ENCODE measurements around the gene MAGEA2. TPM values are rescaled to one million over a fixed set of nuclear protein-coding genes. Genes with fewer than 3 reads are reported as not detected.
"Not testable (repeated sequence)": the region's sequence is repeated elsewhere in the genome, so short reads cannot be mapped to it uniquely, and the experiment has no call there.

MAGEA2 gene
- total and polyA plus RNA-seq, 8 donors, result not detected

DNA sequence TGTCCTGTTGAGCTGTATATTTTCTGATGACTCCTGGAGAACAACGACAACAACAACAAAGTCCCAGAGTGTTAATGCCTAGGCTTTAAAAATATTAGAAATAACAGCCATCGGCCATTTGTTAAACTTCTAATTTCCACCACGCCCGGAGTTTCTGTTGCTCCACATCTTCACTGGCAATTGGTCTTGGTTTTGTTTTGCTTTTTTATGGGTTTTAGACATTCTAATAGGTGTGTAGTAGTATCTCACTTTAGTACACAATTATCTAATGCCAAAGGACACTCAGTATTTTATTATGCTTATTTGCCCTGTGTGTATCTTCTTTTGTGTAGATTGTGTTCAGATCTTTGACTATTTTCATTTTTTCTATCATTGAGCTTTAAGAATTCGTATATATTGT lies 15.1 kb downstream of the MAGEA2 start:
- WGBS, 5 donors, result 76 to 90% (median 81%) methylated on average over 5 of the region's 5 CpGs
- Histone ChIP-seq H3K4me1 (no peaks in the 10 kb centered on the region), H3K36me3 (no peaks in the 10 kb centered on the region), H3K27ac (no peak overlapping the region), H3K4me3 (no peak overlapping the region), H3K27me3 (no peaks in the 10 kb centered on the region), H3K9me3 (no peaks in the 10 kb centered on the region)
- intact Hi-C loops (cut with DNase I; ENCODE audit: low total_unique reads), result no loop called here
- TF ChIP-seq POLR2AphosphoS5 (IDR thresholded peaks at IDR 0.05) (no peak), EP300 (IDR thresholded peaks at IDR 0.05) (no peak), CTCF (IDR thresholded peaks at IDR 0.05) (no peak), POLR2A (IDR thresholded peaks at IDR 0.05) (no peak)
- DNase-seq, result no peak

- intact Hi-C loops (cut with DNase I; ENCODE audit: low total_unique reads); DNase-seq: not testable (repeated sequence)
These were observed 17.1 kb downstream of the MAGEA2 start for GRCh38 chrX:152736528-152736927.

GRCh38 chrX:152735860-152736511 lies 17.7 kb downstream of the MAGEA2 start:
- Histone ChIP-seq H3K4me3 (no peak overlapping the region), H3K4me1 (no peaks in the 10 kb centered on the region), H3K36me3 (no peaks in the 10 kb centered on the region), H3K27ac (no peak overlapping the region), H3K9me3 (no peaks in the 10 kb centered on the region), H3K27me3 (no peaks in the 10 kb centered on the region)
- 60 to 96% (median 91%) methylated on average over 1 to 12 of the region's 12 CpGs for WGBS, 5 donors
- TF ChIP-seq POLR2AphosphoS5 (IDR thresholded peaks at IDR 0.05) (no peak), POLR2A (IDR thresholded peaks at IDR 0.05) (no peak)
- intact Hi-C loops (cut with DNase I; ENCODE audit: low total_unique reads), result no loop called here
- DNase-seq, result no peak

More at GRCh38 chrX:152736528-152736927, 17.1 kb downstream of the MAGEA2 start:
- not testable (repeated sequence) for H3K4me3 ChIP-seq, H3K27me3 ChIP-seq, H3K36me3 ChIP-seq, H3K27ac ChIP-seq, H3K9me3 ChIP-seq, H3K4me1 ChIP-seq
- 79 to 93% (median 87%) methylated on average over 9 to 12 of the region's 12 CpGs for WGBS, 5 donors

DNA sequence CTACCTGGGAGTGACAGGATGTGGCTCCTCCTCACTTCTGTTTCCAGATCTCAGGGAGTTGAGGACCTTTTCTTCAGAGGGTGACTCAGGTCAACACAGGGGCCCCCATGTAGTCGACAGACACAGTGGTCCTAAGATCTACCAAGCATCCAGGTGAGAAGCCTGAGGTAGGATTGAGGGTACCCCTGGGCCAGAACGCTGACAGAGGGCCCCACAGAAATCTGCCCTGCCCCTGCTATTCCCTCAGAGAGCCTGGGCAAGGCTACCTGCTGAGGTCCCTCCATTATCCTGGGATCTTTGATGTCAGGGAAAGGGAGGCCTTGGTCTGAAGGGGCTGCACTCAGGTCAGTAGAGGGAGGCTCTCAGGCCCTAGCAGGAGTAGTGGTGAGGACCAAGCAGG lies 18.5 kb downstream of the MAGEA2 start:
- 52 to 89% (median 75%) methylated on average over 1 to 2 of the region's 2 CpGs for WGBS, 5 donors
- intact Hi-C loops (cut with DNase I; ENCODE audit: low total_unique reads), result no loop called here
- Histone ChIP-seq H3K4me3 (no peak overlapping the region), H3K27ac (no peak overlapping the region), H3K4me1 (no peaks in the 10 kb centered on the region), H3K9me3 (no peaks in the 10 kb centered on the region), H3K27me3 (no peaks in the 10 kb centered on the region), H3K36me3 (no peaks in the 10 kb centered on the region)
- no peak for TF ChIP-seq CTCF (IDR thresholded peaks at IDR 0.05)
- TF ChIP-seq POLR2AphosphoS5 (IDR thresholded peaks at IDR 0.05), result no peak
- TF ChIP-seq EP300 (IDR thresholded peaks at IDR 0.05), result no peak
- no peak for TF ChIP-seq POLR2A (IDR thresholded peaks at IDR 0.05)
- DNase-seq, result no peak

DNA sequence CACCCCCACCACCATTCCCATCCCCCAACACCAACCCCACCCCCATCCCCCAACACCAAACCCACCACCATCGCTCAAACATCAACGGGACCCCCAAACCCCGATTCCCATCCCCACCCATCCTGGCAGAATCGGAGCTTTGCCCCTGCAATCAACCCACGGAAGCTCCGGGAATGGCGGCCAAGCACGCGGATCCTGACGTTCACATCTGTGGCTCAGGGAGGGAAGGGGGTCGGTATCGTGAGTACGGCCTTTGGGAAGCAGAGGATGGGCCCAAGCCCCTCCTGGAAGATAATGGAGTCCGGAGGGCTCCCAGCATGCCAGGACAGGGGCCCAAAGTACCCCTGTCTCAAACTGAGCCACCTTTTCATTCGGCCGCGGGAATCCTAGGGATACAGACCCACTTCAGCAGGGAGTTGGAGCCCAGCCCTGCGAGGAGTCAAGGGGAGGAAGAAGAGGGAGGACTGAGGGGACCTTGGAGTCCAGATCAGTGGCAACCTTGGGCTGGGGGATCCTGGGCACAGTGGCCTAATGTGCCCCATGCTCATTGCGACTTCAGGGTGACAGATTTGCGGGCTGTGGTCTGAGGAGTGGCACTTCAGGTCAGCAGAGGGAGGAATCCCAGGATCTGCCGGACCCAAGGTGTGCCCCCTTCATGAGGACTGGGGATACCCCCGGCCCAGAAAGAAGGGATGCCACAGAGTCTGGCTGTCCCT lies 19.3 kb downstream of the MAGEA2 start:
- H3K4me1 ChIP-seq; H3K9me3 ChIP-seq; H3K27ac ChIP-seq; DNase-seq; H3K36me3 ChIP-seq; H3K4me3 ChIP-seq; intact Hi-C loops (cut with DNase I; ENCODE audit: low total_unique reads); H3K27me3 ChIP-seq: not testable (repeated sequence)
- 89 to 99% (median 94%) methylated on average over 10 to 22 of the region's 22 CpGs for WGBS, 5 donors

Measured in stomach (tissue), 9 donors.